GM12878 (cell line): Measurements from ENCODE around the gene DLX6. TPM values are rescaled to one million over a fixed set of nuclear protein-coding genes. Genes with fewer than 3 reads are reported as not detected.

ENCODE experiments used
- ATAC-seq: fragments of 200-7000 bp; cut with Tn5 transposase; 3 replicates; pipeline ENCODE4 v1.9.1; 2020; ENCODE audit warnings: mild to moderate bottlenecking, moderate library complexity
- BruUV-seq: library from RNA; stranded (reverse); fragments of 400-500 nt; replicated peaks from 2 replicates; lab custom pipeline; 2021; lab: Mats Ljungman, UMichigan
- CTCF ChIA-PET: fragments of 300-600 bp; sonication (Branson Sonifier 250); formaldehyde crosslinking; extraction: SDS; loops from one replicate; lab custom pipeline; 2021; ENCODE audit warnings: inconsistent platforms; lab: Yijun Ruan, JAX
- POLR2A ChIA-PET: fragments of 350-600 bp; formaldehyde crosslinking; extraction: SDS; loops from one replicate; lab custom pipeline; 2021; ENCODE audit warnings: inconsistent platforms; lab: Charles Lee
- RAD21 ChIA-PET: fragments of 300-600 bp; sonication (Branson Sonifier 250); formaldehyde crosslinking; loops from one replicate; lab custom pipeline; 2023; ENCODE audit warnings: antibody characterized with exemption; ENCODE audit not compliant: unreplicated experiment; lab: Charles Lee
- SMC1A ChIA-PET: fragments of 300-600 bp; sonication (Branson Sonifier 250); formaldehyde crosslinking; loops from one replicate; lab custom pipeline; 2023; ENCODE audit not compliant: unreplicated experiment, uncharacterized antibody; lab: Charles Lee
- DNase-seq: peaks from one replicate; pipeline ENCODE4 v3.0.0-alpha.2; 2011; ENCODE audit warnings: low read depth, low spot score
- FAIRE-seq: peaks from 3 replicates; lab custom pipeline; 2011; peaks lifted over from hg19 to GRCh38; lab: Jason Lieb, UNC
- H2AFZ ChIP-seq: 2 replicates; pipeline ENCODE4 v1.6.0; 2011; ENCODE audit warnings: low read depth, low read length, control low read depth; ENCODE audit not compliant: control insufficient read depth
- H3K27ac ChIP-seq: 2 replicates; pipeline ENCODE4 v1.5.1; 2011; ENCODE audit warnings: control low read depth; ENCODE audit not compliant: control insufficient read depth, insufficient read depth
- H3K27me3 ChIP-seq, 2 experiments: replicated peaks in 1 of 2; 2 replicates each; pipeline versions ENCODE4 v1.6.0 to v1.6.1; 2011; ENCODE audit warnings: low read length in 1 of 2; ENCODE audit not compliant: control insufficient read depth in 2 of 2, insufficient read depth in 2 of 2
- H3K36me3 ChIP-seq, 2 experiments: 2 replicates each; pipeline ENCODE4 v1.5.1; 2011; ENCODE audit warnings: low read length in 1 of 2; ENCODE audit not compliant: control insufficient read depth in 2 of 2, insufficient read depth in 2 of 2
- H3K4me1 ChIP-seq: 2 replicates; pipeline ENCODE4 v1.6.1; 2011; ENCODE audit warnings: mild to moderate bottlenecking, low read length, moderate library complexity, mixed read lengths; ENCODE audit not compliant: control insufficient read depth, insufficient read depth
- H3K4me2 ChIP-seq: 2 replicates; pipeline ENCODE4 v1.6.0; 2011; ENCODE audit warnings: control low read depth; ENCODE audit not compliant: control insufficient read depth, insufficient read depth
- H3K4me3 ChIP-seq: fragments of 200-600 bp; sonication (generic); 2 replicates; pipeline ENCODE4 v1.5.1; 2016
- H3K79me2 ChIP-seq: 2 replicates; pipeline ENCODE4 v1.6.0; 2011; ENCODE audit warnings: low read length; ENCODE audit not compliant: control insufficient read depth, insufficient read depth
- H3K9ac ChIP-seq: 2 replicates; pipeline ENCODE4 v1.8.0; 2011; ENCODE audit warnings: low read length, control low read depth, mixed read lengths; ENCODE audit not compliant: control insufficient read depth, insufficient read depth
- H3K9me3 ChIP-seq: replicated peaks from 3 replicates; pipeline ENCODE4 v1.5.1; 2011; ENCODE audit warnings: mild to moderate bottlenecking, low read length; ENCODE audit not compliant: control insufficient read depth, insufficient read depth
- H4K20me1 ChIP-seq: 2 replicates; pipeline ENCODE4 v1.6.0; 2011; ENCODE audit not compliant: control insufficient read depth, insufficient read depth
- CREM ChIP-seq: IDR thresholded peaks from 2 replicates; pipeline ENCODE4 v1.6.1; 2014; ENCODE audit warnings: antibody characterized with exemption, low read depth
- CUX1 ChIP-seq: IDR thresholded peaks from 2 replicates; pipeline ENCODE4 v1.6.1; 2012; ENCODE audit warnings: improper control_type of control experiment, low read depth, low read length; ENCODE audit not compliant: insufficient replicate concordance
- HDGF ChIP-seq: fragments of 450-650 bp; IDR thresholded peaks from 2 replicates; pipeline ENCODE4 v1.6.1; 2016; ENCODE audit warnings: antibody characterized with exemption
- NRF1 ChIP-seq: conservative IDR thresholded peaks from 2 replicates; pipeline ENCODE4 v1.6.1; 2011; ENCODE audit warnings: mild to moderate bottlenecking, low read depth, low read length, improper control_type of control experiment
- PBX3 ChIP-seq: IDR thresholded peaks from 2 replicates; pipeline ENCODE4 v1.6.1; 2011; ENCODE audit warnings: mild to moderate bottlenecking, low read depth, low read length, moderate library complexity; ENCODE audit not compliant: insufficient replicate concordance
- RB1 ChIP-seq: fragments of 450-650 bp; formaldehyde crosslinking; IDR thresholded peaks from 2 replicates; pipeline ENCODE4 v1.6.1; 2017; ENCODE audit warnings: mild to moderate bottlenecking, borderline replicate concordance
- SMAD5 ChIP-seq: IDR thresholded peaks from 2 replicates; pipeline ENCODE4 v1.6.1; 2016; ENCODE audit warnings: antibody characterized with exemption, low read depth
- SREBF1 ChIP-seq: IDR thresholded peaks from 2 replicates; pipeline ENCODE4 v1.6.1; 2012; ENCODE audit warnings: mild to moderate bottlenecking, low read length
- WGBS: methylation state at CpG from one replicate; pipeline ENCODE4 v1.1.6; 2016; ENCODE audit warnings: low lambda C conversion rate; ENCODE audit not compliant: insufficient replicate concordance, insufficient coverage; ENCODE audit errors: missing lambda C conversion rate; 5-methylcytosine and 5-hydroxymethylcytosine counted together
- in situ Hi-C: fragments of 300-500 bp; cut with MboI; formaldehyde crosslinking; loops from 9 replicates; pipeline ENCODE4 v1.14.3; 2018; ENCODE audit warnings: mixed read lengths
- intact Hi-C: fragments of 100-400 bp; cut with micrococcal nuclease; formaldehyde crosslinking; loops from one replicate; pipeline ENCODE4 v1.14.2; 2022; ENCODE audit not compliant: unreplicated experiment
- polyA plus RNA-seq, 11 experiments: library from polyadenylated mRNA; depleted of rRNA in 4 of 11; unstranded in 6 of 11; stranded (reverse) in 5 of 11; fragments of >200 nt; fragmentation: Nextera tagmentation in 4 of 11; fragmentation: Illumina TruSeq in 1 of 11; extraction: Ambion mirVana in 4 of 11; extraction: Trizol in 1 of 11; gene quantifications; 1 replicate in 1 of 11; 2 replicates in 10 of 11; pipeline versions ENCODE4 v1.2.1 to v1.2.3, GENCODE V29; 2011 to 2016; ENCODE audit warnings: inconsistent platforms in 2 of 11, missing spikeins in 2 of 11, low read depth in 1 of 11
- total RNA-seq, 4 experiments: library from RNA; depleted of rRNA in 3 of 4; stranded (reverse); fragments of >200 nt in 3 of 4; fragmentation: Illumina TruSeq in 1 of 4; extraction: Trizol in 1 of 4; gene quantifications; 2 replicates each; pipeline versions ENCODE4 v1.2.1 to v1.2.3, GENCODE V29; 2013 to 2021

The DLX6 gene
- total and polyA plus RNA-seq, 10 of the 15 experiments (the other 5 are each of a cell fraction or from before 2014, with no cell fraction given), result not detected

GRCh38 chr7:97025130-97025499, 19.8 kb downstream of the DLX6 start:
- POLR2A ChIA-PET, result interaction anchor here (0.5 kb wide), 1 partner anchor 503 kb away, joined by 3 read pairs; no protein-coding TSS in a partner anchor
- H3K4me2 ChIP-seq, result no peak overlapping the region
- no peaks in the 10 kb centered on the region for H3K36me3 ChIP-seq
- no peak overlapping the region for H3K27ac ChIP-seq
- FAIRE-seq (no peak), DNase-seq (no peak), ATAC-seq (no peak)
- H3K9ac ChIP-seq, result no peak overlapping the region
- in situ Hi-C loops (loop anchor here (5.0 to 10.0 kb wide), 3 partner anchors 610 to 1113 kb away; no protein-coding TSS in a partner anchor), intact Hi-C loops (no loop called here)
- CTCF ChIA-PET, result no interaction called here
- no peaks in the 10 kb centered on the region for H3K4me1 ChIP-seq
- H4K20me1 ChIP-seq, result no peaks in the 10 kb centered on the region
- peaks cover 29 to 32% of the 10 kb centered on the region in 2 experiments for H3K27me3 ChIP-seq
- no peak overlapping the region for H2AFZ ChIP-seq
- no peaks in the 10 kb centered on the region; the same call in 2 of the 3 replicates for H3K9me3 ChIP-seq
- WGBS, result 8% methylated on average over 8 of the region's 8 CpGs
- H3K79me2 ChIP-seq, result no peaks in the 10 kb centered on the region
- RAD21 ChIA-PET, result no interaction called here
- BruUV-seq, result no TSS peak
- TF ChIP-seq SREBF1, result no peak
- no peak for TF ChIP-seq RB1
- no peak for TF ChIP-seq SMAD5
- H3K4me3 ChIP-seq, result no peak overlapping the region
- SMC1A ChIA-PET, result no interaction called here

- no peaks in the 10 kb centered on the region for H3K36me3 ChIP-seq
- no peaks in the 10 kb centered on the region for H3K79me2 ChIP-seq
- no peak overlapping the region for H2AFZ ChIP-seq
- ATAC-seq (no peak), DNase-seq (no peak), FAIRE-seq (no peak)
- no peak overlapping the region for H3K4me2 ChIP-seq
- CTCF ChIA-PET, result interaction anchor here (0.6 to 5.7 kb wide), 8 partner anchors 13 to 1303 kb away, joined by 3 to 91 read pairs (median 6); no protein-coding TSS in a partner anchor
- WGBS, result 11% methylated on average over 29 of the region's 29 CpGs
- peaks cover 25 to 30% of the 10 kb centered on the region in 2 experiments for H3K27me3 ChIP-seq
- intact Hi-C loops, result no loop called here
- SMC1A ChIA-PET, result interaction anchor here (1.4 kb wide), 1 partner anchor 584 kb away, joined by 3 read pairs; no protein-coding TSS in a partner anchor
- no peaks in the 10 kb centered on the region for H3K4me1 ChIP-seq
- no peak overlapping the region for H3K27ac ChIP-seq
- no peak overlapping the region for H3K4me3 ChIP-seq
- POLR2A ChIA-PET, result interaction anchor here (0.5 kb wide), 1 partner anchor 504 kb away, joined by 3 read pairs; no protein-coding TSS in a partner anchor
- no TSS peak for BruUV-seq
- H4K20me1 ChIP-seq, result no peaks in the 10 kb centered on the region
- no peaks in the 10 kb centered on the region; the same call in 2 of the 3 replicates for H3K9me3 ChIP-seq
- no peak overlapping the region for H3K9ac ChIP-seq
- in situ Hi-C loops, result loop anchor here (5.0 to 10.0 kb wide), 3 partner anchors 611 to 1114 kb away; no protein-coding TSS in a partner anchor
- RAD21 ChIA-PET, result interaction anchor here (1.2 to 2.8 kb wide), 2 partner anchors 1110 to 1126 kb away, joined by 3 to 28 read pairs; no protein-coding TSS in a partner anchor
- TF ChIP-seq PBX3, result no peak
- no peak for TF ChIP-seq CREM
- TF ChIP-seq CUX1, result no peak
- no peak for TF ChIP-seq HDGF
- no peak for TF ChIP-seq NRF1
Measured at GRCh38 chr7:97025983-97026714, 20.8 kb downstream of the DLX6 start.
